Adrenal gland (tissue), 5 donors: ENCODE results near the gene LYPD5.

Experiments
- POLR2A ChIP-seq, 2 donors: fragments of 450-650 bp; IDR thresholded peaks; one replicate each; pipeline ENCODE4 v1.6.1; 2017; ENCODE audit warnings: antibody characterized with exemption in 2 of 2, mild to moderate bottlenecking in 2 of 2, moderate library complexity in 1 of 2
- TF ChIP-seq, protein P1 (sequence below), 6 experiments: fragments of 450-650 bp in 4 of 6; fragments of 200-600 bp in 2 of 6; sonication (generic) in 1 of 6; IDR thresholded peaks; 1 replicate in 5 of 6; 2 replicates in 1 of 6; pipeline versions ENCODE4 v1.5.1 to v1.8.0; 2016 to 2021; ENCODE audit warnings: antibody characterized with exemption in 6 of 6, mild to moderate bottlenecking in 2 of 6, moderate library complexity in 1 of 6
- donor health status: DM: no; HTN: no; CAD: no.

DNA sequence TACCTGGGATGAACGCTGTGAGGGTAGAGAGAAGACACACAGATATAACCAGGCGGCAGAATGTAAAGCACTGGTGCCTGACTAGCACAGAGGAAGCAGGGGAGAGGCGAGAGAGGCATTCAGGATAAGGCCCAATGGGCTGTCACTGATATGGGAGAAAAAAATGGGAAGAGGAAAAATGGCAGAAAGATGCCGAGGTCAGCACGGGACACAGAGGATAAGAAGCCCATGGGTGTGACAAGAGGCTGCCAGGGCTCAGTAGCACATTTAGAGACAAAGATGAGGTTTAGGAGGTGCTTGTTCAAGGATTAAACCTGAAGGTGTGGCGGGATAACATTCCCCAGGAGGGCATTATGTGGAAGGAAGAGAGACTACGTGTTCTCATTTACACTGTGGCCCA lies 53.1 kb downstream of the LYPD5 start:
- TF ChIP-seq, protein P1, sequence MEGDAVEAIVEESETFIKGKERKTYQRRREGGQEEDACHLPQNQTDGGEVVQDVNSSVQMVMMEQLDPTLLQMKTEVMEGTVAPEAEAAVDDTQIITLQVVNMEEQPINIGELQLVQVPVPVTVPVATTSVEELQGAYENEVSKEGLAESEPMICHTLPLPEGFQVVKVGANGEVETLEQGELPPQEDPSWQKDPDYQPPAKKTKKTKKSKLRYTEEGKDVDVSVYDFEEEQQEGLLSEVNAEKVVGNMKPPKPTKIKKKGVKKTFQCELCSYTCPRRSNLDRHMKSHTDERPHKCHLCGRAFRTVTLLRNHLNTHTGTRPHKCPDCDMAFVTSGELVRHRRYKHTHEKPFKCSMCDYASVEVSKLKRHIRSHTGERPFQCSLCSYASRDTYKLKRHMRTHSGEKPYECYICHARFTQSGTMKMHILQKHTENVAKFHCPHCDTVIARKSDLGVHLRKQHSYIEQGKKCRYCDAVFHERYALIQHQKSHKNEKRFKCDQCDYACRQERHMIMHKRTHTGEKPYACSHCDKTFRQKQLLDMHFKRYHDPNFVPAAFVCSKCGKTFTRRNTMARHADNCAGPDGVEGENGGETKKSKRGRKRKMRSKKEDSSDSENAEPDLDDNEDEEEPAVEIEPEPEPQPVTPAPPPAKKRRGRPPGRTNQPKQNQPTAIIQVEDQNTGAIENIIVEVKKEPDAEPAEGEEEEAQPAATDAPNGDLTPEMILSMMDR (IDR thresholded peaks at IDR 0.05), result no peak
- no peak for TF ChIP-seq POLR2A (IDR thresholded peaks at IDR 0.05)
